GM21381 (cell line): Measurements from ENCODE around the gene DAO.
A peak's percentile ranks its signal among the peaks of the same experiment; 100 is the strongest.

ENCODE experiments used
- ATAC-seq: cut with Tn5 transposase; IDR thresholded peaks from one replicate; pipeline ENCODE4 v1.9.1; 2021; ENCODE audit warnings: mild to moderate bottlenecking, moderate library complexity; ENCODE audit not compliant: unreplicated experiment

Gene DAO

DNA sequence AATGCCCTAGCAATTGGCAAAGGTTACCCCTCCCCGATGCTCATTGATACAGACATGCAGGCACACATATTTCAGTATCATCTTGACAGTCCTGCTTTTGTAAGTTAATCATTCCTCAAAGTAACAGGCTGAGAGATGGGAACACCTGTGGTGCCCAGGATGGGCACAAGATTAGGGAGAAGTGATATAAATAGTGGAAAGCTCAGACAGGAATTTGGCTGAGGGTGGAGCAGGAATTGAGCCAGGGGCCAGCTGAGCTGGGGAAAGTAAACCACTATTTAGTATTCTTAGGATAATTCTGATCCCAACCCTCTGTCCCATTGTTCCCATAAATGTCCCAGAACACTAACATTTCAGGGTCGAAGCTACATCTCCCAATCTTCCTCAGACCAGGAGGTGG is 38.3 kb downstream of the DAO start:
- ATAC-seq: no peak

DNA sequence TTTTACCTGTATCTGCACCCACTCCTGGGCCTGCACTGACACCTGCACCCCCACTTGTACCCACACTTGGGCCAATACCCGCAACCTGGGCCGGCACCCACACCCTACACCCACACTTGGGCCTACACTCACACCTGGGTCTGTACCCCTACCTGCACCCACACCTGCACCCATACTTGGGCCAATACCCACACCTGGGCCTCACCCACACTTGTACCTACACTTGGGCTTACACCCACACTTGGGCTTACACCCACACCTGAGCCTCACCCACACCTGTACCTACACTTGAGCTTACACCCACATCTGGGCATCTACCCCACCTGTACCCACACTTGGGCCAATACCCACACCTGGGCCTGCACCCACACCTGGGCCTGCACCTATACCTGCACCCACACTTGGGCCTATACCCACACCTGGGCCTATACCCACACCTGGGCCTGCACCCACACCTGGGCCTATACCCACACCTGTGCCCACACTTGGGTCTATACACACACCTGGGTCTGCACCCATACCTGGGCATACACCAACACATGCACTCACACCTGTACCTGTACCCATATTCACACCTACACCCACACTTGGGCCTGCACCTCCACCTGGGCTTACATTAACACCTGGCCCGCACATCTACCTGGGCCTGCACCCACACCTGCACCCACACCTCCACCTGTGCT is 39.2 kb downstream of the DAO start:
- ATAC-seq: no peak

DNA sequence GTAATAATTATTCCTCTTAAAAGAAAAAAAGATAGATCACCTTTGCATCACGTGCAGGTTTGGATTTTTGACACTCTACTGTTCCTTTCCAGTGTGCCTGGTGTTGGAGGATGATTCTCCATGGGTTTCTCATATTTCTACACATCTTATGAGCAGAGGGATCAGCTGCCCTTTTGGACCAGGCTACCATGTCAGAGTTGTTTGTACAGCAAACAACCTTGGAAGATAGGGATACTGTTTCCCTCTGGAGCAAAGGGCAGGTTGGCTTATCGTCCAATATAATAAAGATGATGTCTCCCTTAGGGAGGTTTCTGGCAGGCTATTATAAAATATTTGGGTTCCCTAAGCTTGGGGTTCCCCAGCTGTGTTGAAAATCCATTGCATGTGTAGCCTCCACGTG is 42.1 kb downstream of the DAO start:
- no peak for ATAC-seq

DNA sequence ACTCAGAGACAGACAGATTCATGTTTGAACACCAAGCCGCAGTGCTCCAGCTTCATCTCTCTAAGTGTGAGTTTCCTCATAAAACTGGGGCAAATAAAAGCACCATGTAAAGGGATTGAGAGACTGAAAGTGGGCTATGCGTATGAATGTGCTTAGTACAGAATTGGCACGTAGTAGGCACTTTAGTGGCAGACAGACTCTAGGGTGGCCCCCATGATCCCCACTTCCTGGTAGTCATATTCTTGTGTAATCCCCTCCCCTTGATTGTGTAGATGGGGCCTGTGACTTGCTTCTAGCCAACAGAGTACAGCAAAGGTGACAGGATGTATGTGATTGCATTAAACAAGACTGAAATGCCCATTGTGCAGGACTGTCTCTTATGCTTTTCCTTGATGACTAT is 43.0 kb downstream of the DAO start:
- no peak for ATAC-seq

DNA sequence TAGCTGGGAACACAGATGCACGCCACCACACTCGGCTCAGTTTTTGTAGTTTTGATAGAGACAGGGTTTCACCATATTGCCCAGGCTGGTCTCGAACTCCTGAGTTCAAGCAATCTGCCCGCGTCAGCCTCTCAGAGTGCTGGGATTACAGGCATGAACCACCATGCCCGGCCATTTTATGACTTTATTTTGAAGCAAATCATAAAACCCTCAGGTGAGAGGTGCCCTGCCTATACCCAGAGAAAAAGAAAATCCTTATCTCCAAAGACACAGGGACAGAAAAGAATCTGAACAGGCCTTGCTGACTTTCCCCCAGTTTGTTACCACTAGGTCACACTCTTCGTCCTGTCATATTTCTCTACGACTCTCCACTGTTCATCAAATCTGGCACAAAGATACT is 48.8 kb downstream of the DAO start:
- ATAC-seq: no peak

DNA sequence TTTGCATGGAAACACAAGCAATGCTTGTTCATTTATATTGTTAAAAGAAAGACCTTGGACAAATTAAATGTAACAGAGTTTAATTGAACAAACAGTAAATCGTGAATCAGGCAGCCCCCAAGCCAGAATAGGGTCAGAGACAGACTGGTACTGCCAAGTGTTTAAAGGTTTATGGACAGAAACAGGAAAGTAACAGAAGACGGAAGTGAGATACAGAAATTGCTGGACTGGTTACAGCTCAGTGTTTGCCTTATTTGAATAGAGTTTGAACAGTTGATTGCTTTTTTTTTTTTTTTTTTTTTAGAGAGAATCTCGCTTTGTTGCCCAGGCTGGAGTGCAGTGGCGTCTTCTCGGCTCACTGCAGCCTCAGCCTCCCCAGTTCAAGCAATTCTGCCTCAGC is 50.3 kb downstream of the DAO start:
- ATAC-seq: peak; percentile 74

DNA sequence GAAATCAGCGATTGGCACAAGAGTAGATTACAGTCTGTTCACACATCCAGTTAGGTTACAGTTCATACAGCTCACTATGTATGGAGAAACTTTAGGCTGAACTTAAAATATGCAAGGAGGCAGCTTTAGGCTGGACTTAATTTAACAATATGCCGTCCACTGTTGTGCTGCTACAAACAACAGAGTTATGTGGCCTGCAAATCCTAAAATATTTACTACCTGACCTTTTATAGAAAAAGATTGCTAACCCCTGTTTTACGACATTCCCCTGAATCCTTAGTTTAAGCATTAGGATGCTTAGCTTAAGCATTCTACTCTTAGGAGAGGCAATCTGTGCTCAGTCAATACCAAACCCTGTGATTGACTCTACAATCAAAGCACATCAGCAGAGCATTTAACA is 50.9 kb downstream of the DAO start:
- ATAC-seq: no peak

DNA sequence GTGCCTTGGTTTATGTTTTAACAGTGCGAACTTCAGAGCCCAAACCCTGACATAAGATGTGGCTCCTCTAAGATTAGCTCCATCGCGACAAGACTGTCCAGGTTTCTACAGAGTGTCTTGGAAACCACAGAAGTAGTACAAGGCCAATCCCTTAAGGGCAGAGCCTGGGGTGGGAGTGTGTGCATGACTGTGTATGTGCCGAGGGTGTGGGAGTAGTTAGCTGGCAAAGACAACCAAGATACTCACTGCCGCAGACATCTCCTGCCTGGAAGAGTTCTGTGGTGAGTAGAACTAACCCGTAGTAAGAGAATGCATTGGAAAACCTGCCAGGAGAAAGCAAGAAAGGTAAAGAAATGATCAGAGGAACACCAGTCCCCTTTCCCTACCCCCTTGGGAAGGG is 54.1 kb downstream of the DAO start:
- ATAC-seq: no peak

DNA sequence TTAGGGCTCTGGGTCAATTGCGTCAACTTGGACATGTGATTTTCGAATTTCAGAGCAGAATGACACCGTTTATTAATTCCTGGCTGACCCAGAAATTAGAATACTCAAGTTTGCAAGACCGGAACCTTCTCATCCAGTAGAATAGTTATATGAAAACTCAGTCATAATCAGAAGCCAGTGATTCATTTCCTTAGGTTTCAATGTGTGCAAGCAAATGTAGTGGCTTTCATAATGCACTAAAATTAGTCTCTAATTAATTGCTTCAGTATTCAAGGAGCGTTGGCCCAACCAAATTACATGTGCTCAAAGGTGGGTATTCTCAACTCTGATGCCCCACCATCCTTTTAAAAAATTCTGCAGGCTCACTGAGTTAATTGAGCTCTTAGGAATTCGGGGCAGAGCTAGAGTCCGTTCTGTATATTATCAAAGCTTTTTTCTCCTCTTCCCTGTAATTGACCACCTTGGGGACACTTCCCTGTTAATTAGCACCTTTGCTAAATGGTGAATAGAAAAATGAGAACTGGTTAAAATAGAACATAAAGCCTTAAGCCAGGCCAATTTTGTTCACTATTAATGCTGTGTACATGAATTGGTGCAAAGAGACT is 55.4 kb downstream of the DAO start:
- ATAC-seq: no peak

DNA sequence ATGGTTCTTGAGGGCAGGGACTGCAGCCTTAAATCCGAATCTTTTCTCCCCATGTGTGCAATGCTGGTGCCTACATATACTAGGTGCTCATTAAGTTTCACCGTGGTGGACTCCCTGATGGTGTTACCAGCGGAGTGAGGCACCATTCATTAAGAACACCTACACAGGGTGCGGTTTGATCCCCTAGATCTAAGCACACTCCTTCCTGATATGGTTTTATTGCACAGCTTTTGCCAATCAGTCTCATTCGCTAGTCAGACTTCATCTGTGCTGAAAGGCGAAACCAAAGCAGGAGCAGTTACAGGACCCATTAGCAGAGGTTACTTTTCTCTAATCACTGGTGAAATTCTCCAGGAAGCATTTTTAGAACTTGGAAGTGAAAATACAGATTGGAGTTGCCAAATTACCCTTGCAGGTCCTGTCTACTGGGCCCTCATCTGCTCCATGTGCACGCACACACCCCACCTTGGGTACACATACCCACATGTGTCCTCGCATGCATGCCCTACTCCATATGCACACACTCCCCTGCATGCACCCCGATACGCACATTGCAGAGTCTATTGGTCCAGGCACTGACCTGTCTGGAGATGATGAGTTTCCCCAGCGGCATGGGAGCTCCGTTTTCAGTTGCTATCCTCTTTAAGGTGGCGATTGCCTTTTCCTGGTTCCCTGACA is 58.5 kb downstream of the DAO start:
- no peak for ATAC-seq

DNA sequence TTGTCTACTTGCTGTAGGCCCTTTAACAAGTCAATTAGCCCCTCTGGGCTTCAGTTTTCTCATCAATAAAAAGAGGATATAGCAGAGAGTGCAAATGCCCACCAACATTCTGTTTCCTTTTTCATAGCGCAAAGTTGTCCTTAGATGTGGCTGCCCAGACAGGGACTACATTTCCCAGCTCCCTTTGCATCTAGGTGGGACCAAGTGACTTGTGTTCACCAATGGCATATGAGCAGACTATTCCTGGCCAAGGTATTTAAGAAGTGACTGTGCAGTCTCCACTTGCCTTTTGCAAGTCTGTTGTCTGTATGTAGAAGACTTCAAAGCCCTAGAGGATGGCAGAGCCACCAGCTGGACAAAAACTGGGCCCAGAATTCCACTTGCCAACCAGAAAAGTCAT is 59.7 kb downstream of the DAO start:
- ATAC-seq: no peak

DNA sequence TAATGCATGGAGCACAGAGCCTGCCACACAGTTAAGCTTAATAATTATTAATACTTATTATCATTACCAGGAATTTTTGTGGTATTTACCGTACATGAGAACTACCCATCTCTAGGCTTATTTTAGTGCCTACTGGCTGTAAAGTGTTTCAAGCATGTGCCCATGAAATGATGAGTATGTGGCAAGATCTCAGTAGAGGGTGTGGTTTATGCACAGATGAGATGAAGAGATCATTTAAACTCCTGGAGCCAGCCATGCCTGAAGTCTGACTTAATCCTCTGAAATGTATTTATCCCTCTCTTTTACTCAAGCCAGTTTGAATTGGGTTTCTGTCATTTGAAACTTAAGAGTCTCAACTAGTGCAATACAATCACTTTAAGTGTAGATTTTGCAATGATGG is 60.2 kb downstream of the DAO start:
- no peak for ATAC-seq

DNA sequence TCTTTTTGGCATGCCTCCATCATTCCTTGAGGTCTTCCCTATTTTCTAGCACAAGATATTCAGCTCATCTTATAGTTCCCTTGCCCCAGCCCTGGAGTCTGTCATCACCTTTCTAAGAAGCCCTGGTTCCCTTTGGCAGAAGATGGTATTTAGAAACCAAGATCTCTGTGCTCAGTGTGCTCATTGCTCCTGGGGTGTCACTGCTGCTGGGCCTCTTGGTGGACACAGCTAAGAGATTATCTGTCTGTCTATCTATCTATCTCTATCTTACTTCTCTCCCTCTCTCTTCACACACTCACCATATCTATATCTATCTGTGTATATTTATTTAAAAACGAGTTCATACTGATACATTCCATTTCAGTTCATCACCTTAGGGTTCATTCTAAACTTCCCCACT is 67.2 kb downstream of the DAO start:
- no peak for ATAC-seq

DNA sequence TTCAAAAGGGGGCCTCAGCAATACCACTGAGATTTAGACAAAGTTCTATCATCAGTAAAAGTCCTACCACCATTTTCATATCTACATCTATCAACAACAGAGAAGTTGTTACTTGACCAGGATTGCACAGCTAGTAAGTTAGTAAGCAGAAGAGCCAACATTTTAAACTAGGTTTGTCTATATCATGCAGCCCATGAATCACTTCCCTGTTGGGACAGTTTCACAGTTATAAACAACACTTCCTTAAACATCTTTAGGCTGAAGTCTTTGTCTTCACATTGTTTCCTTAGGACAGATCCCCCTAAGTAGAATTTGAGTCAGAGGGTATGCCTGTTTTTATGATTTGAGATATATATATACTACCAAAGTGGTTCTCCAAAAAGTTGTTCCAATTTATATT is 68.5 kb downstream of the DAO start:
- no peak for ATAC-seq

DNA sequence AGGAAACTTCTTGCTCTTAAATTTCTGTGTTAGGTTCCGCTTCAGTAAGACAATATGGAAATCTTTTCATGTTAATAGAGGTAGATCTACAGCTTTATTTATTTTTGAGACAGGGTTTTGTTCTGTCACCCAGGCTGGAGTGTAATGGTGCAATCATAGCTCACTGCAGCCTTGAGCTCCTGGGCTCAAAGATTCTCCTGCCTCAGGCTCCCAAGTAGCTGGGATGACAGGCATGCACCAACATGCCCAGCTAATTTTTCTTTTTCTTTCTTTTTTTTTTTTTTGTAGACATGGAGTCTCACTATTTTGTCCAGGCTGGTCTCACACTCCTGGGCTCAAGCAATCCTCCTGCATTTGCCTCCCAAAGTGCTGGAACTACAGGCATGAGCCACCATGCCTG is 70.1 kb downstream of the DAO start:
- no peak for ATAC-seq
